HUES64 (cell line): ENCODE results near the gene DNAJC6.

Experiments
- H3K27ac ChIP-seq: 2 replicates; pipeline ENCODE4 v1.7.0; 2013; ENCODE audit warnings: low read depth, low read length, inconsistent platforms
- H3K27me3 ChIP-seq: 2 replicates; pipeline ENCODE4 v1.6.1; 2013; ENCODE audit warnings: mild to moderate bottlenecking, low read length; ENCODE audit not compliant: insufficient read depth
- H3K36me3 ChIP-seq: 2 replicates; pipeline ENCODE4 v1.6.1; 2013; ENCODE audit warnings: mild to moderate bottlenecking, low read length; ENCODE audit not compliant: insufficient read depth
- H3K4me1 ChIP-seq: 2 replicates; pipeline ENCODE4 v1.6.1; 2013; ENCODE audit warnings: mild to moderate bottlenecking, low read length, moderate library complexity; ENCODE audit not compliant: insufficient read depth
- H3K4me3 ChIP-seq: 2 replicates; pipeline ENCODE4 v1.5.1; 2013; ENCODE audit warnings: mild to moderate bottlenecking, low read length, moderate library complexity
- H3K9ac ChIP-seq: 2 replicates; pipeline ENCODE4 v1.6.1; 2013; ENCODE audit warnings: mild to moderate bottlenecking, low read depth, low read length
- H3K9me3 ChIP-seq: 2 replicates; pipeline ENCODE4 v1.6.1; 2013; ENCODE audit warnings: low read depth, low read length; ENCODE audit not compliant: insufficient read depth
- WGBS: fragments of 150-250, 120-280 bp; methylation state at CpG from one replicate; pipeline ENCODE4 v1.1.7; 2013; ENCODE audit warnings: missing lambda C conversion rate; 5-methylcytosine and 5-hydroxymethylcytosine counted together

The DNAJC6 gene

DNA sequence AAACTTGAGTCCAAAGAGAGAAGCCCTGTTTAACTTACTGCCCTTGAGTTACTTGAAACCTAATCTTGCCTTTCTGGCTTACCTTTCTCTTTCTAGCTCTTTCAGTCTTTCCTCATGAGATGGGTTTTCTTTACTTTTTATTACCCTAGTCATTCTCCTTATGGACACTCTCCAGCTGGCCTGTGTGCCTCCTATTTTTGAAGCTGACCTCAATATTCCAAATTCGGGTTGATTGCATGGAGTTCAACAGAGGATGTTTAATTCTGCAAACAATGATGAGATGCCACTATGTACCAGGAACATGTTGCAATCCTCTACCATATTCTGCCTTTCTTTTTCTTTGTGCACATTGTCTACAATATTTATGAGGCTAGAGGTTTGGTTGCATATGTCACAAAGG lies 20.7 kb downstream of the DNAJC6 start:
- Histone ChIP-seq H3K27ac (no peak overlapping the region), H3K9me3 (no peaks in the 10 kb centered on the region), H3K9ac (no peak overlapping the region), H3K4me3 (no peak overlapping the region), H3K4me1 (no peaks in the 10 kb centered on the region), H3K36me3 (no peaks in the 10 kb centered on the region), H3K27me3 (no peaks in the 10 kb centered on the region)
- 91% methylated on average over 1 of the region's 1 CpG for WGBS

DNA sequence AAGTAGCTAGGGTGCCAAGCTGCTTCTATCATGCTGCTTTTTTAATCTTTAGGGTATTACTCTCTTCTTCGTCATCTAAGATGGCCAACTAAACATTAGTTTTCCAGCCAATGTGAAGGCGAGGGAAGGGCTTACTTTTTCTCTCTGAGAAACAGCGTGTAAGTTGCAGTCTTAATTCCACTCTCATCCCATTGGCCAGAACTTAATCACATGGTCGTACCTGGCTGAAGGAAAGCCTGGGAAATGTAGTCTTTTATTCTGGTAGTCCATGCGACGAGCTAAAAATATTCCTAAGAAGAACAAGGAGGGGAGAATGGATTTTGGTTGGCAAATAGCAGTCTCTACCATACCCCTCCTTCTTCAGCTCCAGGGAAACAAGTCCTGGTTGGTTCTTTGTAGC lies 21.5 kb downstream of the DNAJC6 start:
- no peaks in the 10 kb centered on the region for H3K9me3 ChIP-seq
- H3K4me1 ChIP-seq, result no peaks in the 10 kb centered on the region
- H3K36me3 ChIP-seq, result no peaks in the 10 kb centered on the region
- no peak overlapping the region for H3K4me3 ChIP-seq
- 85% methylated on average over 6 of the region's 6 CpGs for WGBS
- H3K9ac ChIP-seq, result no peak overlapping the region
- H3K27ac ChIP-seq, result no peak overlapping the region
- no peaks in the 10 kb centered on the region for H3K27me3 ChIP-seq

DNA sequence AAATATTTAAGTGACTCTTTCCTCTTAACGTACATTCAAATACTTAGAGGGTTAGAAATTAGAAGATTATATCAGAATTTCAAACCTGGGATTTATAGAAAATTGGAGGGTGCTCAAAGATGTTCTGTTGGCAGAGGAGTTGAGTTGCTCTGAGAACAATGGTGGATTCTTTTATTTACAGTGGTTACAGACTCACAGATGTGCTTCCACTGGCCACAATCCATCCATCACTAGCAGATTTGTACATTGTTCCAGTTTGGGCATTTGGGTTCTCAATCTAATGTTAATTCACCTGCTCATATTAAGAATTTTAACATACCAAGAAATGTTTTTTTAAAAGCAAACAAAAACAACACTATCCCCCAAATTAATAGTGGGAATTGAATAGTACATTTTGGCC lies 23.5 kb downstream of the DNAJC6 start:
- 100% methylated on average over 1 of the region's 1 CpG for WGBS
- H3K9ac ChIP-seq, result no peak overlapping the region
- no peaks in the 10 kb centered on the region for H3K36me3 ChIP-seq
- H3K4me1 ChIP-seq, result no peaks in the 10 kb centered on the region
- H3K27ac ChIP-seq, result no peak overlapping the region
- H3K27me3 ChIP-seq, result no peaks in the 10 kb centered on the region
- no peaks in the 10 kb centered on the region for H3K9me3 ChIP-seq
- no peak overlapping the region for H3K4me3 ChIP-seq

DNA sequence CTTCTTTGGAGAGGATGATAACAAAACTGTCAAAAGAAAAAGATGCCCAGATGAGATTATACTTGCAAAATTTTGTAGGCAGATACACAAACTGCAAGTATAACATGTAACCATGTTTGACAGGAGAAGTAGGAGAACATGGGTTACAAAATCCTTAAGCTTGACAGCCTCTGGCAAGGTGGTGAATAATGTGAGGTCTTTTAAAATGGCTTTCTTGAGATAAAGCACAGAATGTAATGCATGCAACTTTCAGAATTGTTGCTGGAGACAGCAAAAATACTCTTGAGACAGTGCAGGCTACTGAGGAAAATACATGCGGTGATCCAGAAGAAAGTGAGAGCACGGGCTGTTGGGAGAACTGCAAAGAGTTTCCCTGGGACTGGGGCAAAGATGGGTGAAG lies 24.7 kb downstream of the DNAJC6 start:
- Histone ChIP-seq H3K4me3 (no peak overlapping the region), H3K36me3 (no peaks in the 10 kb centered on the region), H3K27ac (no peak overlapping the region), H3K4me1 (no peaks in the 10 kb centered on the region), H3K9me3 (no peaks in the 10 kb centered on the region), H3K27me3 (no peaks in the 10 kb centered on the region), H3K9ac (no peak overlapping the region)
- WGBS, result 89% methylated on average over 2 of the region's 2 CpGs

DNA sequence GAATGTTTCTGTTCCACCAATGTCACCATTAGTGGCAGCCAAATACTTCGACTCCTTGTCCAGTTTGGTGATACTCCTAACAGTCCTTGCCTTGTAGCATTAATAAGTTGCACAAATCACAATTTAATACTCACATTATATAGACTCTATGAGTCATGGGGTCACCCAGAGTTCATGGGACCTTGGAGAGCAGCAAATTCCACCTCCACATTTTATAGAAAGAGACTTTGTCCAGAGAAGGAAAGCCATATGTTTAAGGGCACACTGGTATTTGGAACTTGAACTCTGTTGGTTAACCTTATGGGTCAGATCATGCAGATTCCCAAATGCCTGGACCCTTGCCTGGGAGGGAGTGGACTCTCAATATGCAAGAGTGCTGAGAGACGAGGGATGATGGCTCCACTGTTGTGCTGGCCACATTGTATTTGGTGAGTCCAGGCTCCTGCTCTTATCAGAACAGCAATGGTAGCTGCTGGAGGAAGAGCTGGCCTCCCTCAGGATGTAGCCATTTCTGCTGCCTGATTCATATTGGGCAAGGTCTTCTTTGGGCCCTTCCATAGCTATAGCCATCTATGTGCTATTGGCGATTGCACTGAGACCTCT lies 30.6 kb downstream of the DNAJC6 start:
- Histone ChIP-seq H3K36me3 (no peaks in the 10 kb centered on the region), H3K27me3 (no peaks in the 10 kb centered on the region), H3K27ac (no peak overlapping the region), H3K9ac (no peak overlapping the region), H3K4me3 (no peak overlapping the region), H3K4me1 (no peaks in the 10 kb centered on the region), H3K9me3 (no peaks in the 10 kb centered on the region)
- WGBS, result 95% methylated on average over 3 of the region's 3 CpGs

DNA sequence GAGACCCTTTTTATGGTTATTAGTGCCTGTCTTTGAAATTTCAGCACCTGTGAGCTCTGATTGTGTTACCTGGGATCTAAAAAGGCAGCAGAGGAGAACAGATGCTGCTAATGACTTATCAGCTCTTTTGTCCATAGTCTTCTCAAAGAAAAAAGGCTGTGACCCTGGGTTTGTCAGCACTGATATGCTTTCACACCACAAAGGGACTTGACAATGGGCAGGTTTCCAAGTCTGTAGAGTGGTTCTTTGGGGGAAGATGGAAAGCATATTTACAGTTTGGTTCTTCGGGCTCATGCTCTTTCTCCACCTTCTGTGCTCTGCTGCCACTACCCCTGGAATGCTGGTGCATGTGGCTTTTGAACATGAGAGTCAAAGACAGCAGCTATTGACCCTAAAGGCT lies 32.0 kb downstream of the DNAJC6 start:
- Histone ChIP-seq H3K4me3 (no peak overlapping the region), H3K9ac (no peak overlapping the region), H3K27ac (no peak overlapping the region), H3K9me3 (no peaks in the 10 kb centered on the region), H3K36me3 (no peaks in the 10 kb centered on the region), H3K27me3 (no peaks in the 10 kb centered on the region), H3K4me1 (no peaks in the 10 kb centered on the region)
- 93% methylated on average over 1 of the region's 1 CpG for WGBS

DNA sequence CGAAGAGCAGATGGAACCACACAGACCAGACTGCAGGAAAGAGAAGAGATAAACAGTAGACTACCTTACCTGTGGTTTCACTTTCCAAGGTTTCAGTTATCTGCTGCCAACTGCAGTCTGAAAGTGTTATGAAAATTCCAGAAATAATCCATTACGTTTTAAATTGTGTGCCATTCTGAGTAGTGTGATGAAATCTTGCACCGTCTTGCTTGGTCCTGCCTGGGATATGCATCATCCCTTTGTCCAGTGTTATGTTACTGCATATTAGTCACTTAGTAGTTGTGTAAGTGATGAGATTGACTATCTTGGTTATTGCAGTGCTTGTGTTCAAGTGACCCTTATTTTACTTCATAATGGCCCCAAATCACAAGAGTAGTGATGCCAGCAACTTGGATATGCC lies 33.9 kb downstream of the DNAJC6 start:
- Histone ChIP-seq H3K27ac (no peak overlapping the region), H3K36me3 (no peaks in the 10 kb centered on the region), H3K4me1 (no peaks in the 10 kb centered on the region), H3K27me3 (no peaks in the 10 kb centered on the region), H3K4me3 (no peak overlapping the region), H3K9ac (no peak overlapping the region), H3K9me3 (no peaks in the 10 kb centered on the region)
- WGBS, result 93% methylated on average over 3 of the region's 3 CpGs

DNA sequence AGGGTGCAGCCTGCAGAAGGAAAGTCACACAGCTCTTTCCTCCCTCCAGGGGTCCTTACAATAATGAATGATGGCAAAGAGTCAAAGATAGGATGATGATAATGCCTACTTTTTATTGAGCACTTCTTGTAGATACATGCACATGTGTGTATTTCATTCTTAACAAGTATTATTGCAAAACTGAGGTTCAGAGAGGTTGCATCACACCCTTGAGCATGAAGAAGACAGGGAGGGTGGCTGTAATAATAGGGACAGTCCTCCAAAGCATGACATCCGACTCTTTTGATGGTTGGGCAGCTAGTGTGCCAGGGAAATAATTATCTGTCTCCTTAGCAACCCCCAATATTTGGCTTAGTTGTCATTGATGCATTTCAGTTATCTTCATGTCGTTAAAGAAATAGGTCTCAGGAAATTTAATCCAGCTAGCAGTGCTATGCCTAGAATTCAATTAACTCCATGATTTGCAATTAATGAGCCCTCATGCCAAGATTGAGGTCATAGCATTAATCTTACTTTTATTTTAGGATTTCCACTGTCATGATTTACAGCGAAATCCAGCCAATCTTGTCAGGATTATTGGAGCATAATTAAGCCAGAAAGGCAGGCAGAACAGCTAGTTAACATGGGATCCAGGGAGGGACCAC lies 35.0 kb downstream of the DNAJC6 start:
- Histone ChIP-seq H3K4me1 (peaks cover 1% of the 10 kb centered on the region; the same call in 1 of the 2 replicates), H3K27me3 (no peaks in the 10 kb centered on the region), H3K9ac (no peak overlapping the region), H3K27ac (no peak overlapping the region), H3K36me3 (no peaks in the 10 kb centered on the region), H3K9me3 (no peaks in the 10 kb centered on the region), H3K4me3 (no peak overlapping the region)
- WGBS, result 90% methylated on average over 3 of the region's 3 CpGs

DNA sequence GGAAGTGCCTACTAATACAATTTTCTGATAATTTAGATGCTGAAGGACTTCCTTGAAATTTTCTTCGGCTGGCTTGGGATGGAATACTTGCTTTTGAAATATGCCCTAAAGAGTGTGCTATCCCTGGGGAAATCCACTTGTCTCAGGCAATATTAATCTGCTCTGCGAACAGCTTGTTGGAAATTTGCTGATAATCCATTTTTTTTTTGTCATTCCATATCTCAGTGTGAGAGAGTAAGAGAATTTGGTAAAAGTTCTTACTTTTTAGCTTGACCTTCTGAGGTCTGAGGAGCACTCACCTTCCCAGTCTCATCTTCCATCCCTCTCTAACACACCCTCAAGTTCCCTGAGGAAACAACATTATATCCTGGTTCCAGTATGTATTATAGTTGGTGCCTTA lies 36.8 kb downstream of the DNAJC6 start:
- Histone ChIP-seq H3K4me1 (peaks cover 10% of the 10 kb centered on the region), H3K9ac (no peak overlapping the region), H3K27me3 (no peaks in the 10 kb centered on the region), H3K9me3 (no peaks in the 10 kb centered on the region), H3K36me3 (no peaks in the 10 kb centered on the region), H3K4me3 (no peak overlapping the region), H3K27ac (no peak overlapping the region)
- whole genome bisulfite sequencing, result 94% methylated on average over 2 of the region's 2 CpGs

DNA sequence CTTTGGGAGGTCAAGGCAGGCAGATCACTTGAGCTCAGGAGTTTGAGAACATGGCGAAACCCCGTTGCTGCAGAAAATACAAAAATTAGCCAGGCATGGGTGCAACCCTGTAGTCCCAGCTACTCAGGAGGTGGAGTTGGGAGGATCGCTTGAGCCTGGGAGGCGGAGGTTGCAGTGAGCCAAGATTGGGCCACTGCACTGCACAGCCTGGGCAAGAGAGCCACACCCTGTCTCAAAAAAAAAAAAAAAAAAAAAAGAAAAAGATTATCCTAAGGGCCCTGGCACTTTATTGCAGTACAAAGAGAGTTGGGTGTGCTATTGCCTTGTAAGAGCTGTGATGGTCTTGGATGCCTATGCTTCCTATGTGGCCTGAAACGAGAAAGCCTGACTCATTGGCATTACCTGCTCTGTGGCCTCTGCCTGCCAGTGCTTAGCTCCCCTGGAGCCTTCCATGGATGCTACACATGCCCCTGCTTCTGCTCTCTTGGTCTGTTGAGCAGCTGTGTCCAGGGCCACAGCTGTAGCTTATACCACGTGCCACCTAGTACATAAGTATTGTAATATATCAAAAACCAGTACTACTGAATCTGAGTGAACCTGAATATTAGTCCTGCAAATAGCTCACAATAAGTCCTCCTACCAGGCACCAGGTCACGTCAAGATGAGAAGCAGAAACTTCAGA lies 45.8 kb downstream of the DNAJC6 start:
- Histone ChIP-seq H3K9ac (no peak overlapping the region), H3K4me3 (no peak overlapping the region), H3K27ac (no peak overlapping the region), H3K36me3 (no peaks in the 10 kb centered on the region), H3K4me1 (peaks cover 6% of the 10 kb centered on the region; the same call in 1 of the 2 replicates), H3K27me3 (no peaks in the 10 kb centered on the region), H3K9me3 (no peaks in the 10 kb centered on the region)
- 93% methylated on average over 7 of the region's 7 CpGs for WGBS

DNA sequence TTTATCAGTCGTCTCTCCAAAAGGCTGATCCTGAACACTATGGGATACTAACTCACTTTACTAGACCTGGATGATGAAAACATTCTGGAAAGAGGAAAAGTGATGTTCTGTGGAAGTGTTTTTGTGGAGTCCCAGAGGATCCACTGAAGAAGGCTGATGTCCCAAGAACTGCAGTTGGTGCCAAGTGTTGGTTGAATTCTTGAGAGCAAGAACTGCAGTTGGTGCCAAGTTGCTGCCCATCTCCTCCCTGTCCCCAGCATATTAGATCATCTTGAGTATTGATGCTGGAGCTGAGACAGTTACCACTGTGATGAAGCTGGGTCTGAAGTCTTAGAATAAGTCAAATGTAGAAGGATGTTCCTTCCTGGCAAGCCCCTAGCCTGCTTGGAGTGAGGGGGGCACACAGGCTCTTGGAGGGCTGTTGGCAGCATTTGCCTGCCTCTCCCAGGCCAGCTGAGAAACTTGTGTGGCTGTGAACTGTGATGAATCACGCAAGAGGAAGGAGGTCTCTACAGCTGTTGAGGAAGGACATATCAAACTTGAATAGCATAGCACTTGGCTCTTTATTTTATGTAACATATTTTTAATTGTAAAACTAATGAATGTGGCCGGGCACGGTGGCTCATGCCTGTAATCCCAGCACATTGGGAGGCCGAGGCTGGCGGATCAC lies 48.1 kb downstream of the DNAJC6 start:
- H3K27ac ChIP-seq, result no peak overlapping the region
- peaks cover 5% of the 10 kb centered on the region; the same call in 1 of the 2 replicates for H3K4me1 ChIP-seq
- no peaks in the 10 kb centered on the region for H3K27me3 ChIP-seq
- H3K36me3 ChIP-seq, result no peaks in the 10 kb centered on the region
- no peaks in the 10 kb centered on the region for H3K9me3 ChIP-seq
- WGBS, result 92% methylated on average over 6 of the region's 6 CpGs
- H3K9ac ChIP-seq, result no peak overlapping the region
- H3K4me3 ChIP-seq, result no peak overlapping the region
